PC-9 (cell line): Measurements from ENCODE around the gene CACNB4. TPM values are rescaled to one million over a fixed set of nuclear protein-coding genes. Genes with fewer than 3 reads are reported as not detected.

ENCODE experiments used
- BruUV-seq: library from RNA; stranded (reverse); fragments of 400-500 nt; replicated peaks from 2 replicates; lab custom pipeline; 2021; lab: Mats Ljungman, UMichigan
- CTCF ChIA-PET: fragments of 300-600 bp; sonication (Branson Sonifier 250); formaldehyde crosslinking; loops from one replicate; lab custom pipeline; 2022; ENCODE audit warnings: antibody characterized with exemption; lab: Charles Lee
- POLR2A ChIA-PET: fragments of 300-600 bp; sonication (Branson Sonifier 250); formaldehyde crosslinking; loops from one replicate; lab custom pipeline; 2022; ENCODE audit warnings: antibody characterized with exemption; ENCODE audit not compliant: unreplicated experiment; lab: Charles Lee
- DNase-seq, 2 experiments: peaks; one replicate each; pipeline versions ENCODE4 v3.0.0 to v3.0.0-alpha.2; 2015 to 2022; ENCODE audit warnings: mixed read lengths in 1 of 2
- H2AFZ ChIP-seq: fragments of 200-600 bp; sonication (generic); 2 replicates; pipeline ENCODE4 v1.8.1; 2017; ENCODE audit warnings: antibody characterized with exemption
- H3F3A ChIP-seq: fragments of 200-600 bp; sonication (generic); 2 replicates; pipeline ENCODE4 v1.8.1; 2017; ENCODE audit warnings: antibody characterized with exemption, mild to moderate bottlenecking, low read depth; ENCODE audit not compliant: insufficient read depth
- H3K27ac ChIP-seq: fragments of 200-600 bp; sonication (generic); 2 replicates; pipeline ENCODE4 v1.6.1; 2016; ENCODE audit warnings: mixed run types
- H3K27me3 ChIP-seq: fragments of 200-600 bp; sonication (generic); 2 replicates; pipeline ENCODE4 v1.6.1; 2016; ENCODE audit warnings: low read depth, mixed run types; ENCODE audit not compliant: insufficient read depth
- H3K36me3 ChIP-seq: fragments of 200-600 bp; sonication (generic); 2 replicates; pipeline ENCODE4 v1.6.1; 2016; ENCODE audit warnings: low read depth, mixed run types
- H3K4me1 ChIP-seq: fragments of 200-600 bp; sonication (generic); replicated peaks from 2 replicates; pipeline ENCODE4 v1.6.1; 2016; ENCODE audit warnings: mixed run types; ENCODE audit not compliant: insufficient read depth
- H3K4me2 ChIP-seq: fragments of 200-600 bp; sonication (generic); 2 replicates; pipeline ENCODE4 v1.6.1; 2017; ENCODE audit warnings: mixed run types
- H3K4me3 ChIP-seq: fragments of 200-600 bp; sonication (generic); 2 replicates; pipeline ENCODE4 v1.6.1; 2016; ENCODE audit warnings: mixed run types
- H3K79me2 ChIP-seq: fragments of 200-600 bp; sonication (generic); 2 replicates; pipeline ENCODE4 v1.6.1; 2017; ENCODE audit warnings: low read depth, mixed run types
- H3K9me2 ChIP-seq: fragments of 200-600 bp; sonication (generic); 2 replicates; pipeline ENCODE4 v1.8.1; 2017; ENCODE audit warnings: mild to moderate bottlenecking; ENCODE audit not compliant: insufficient read depth
- H3K9me3 ChIP-seq: fragments of 200-600 bp; sonication (generic); 2 replicates; pipeline ENCODE4 v1.8.1; 2016; ENCODE audit warnings: low read depth; ENCODE audit not compliant: insufficient read depth
- H4K20me1 ChIP-seq: fragments of 200-600 bp; sonication (generic); 2 replicates; pipeline ENCODE4 v1.8.1; 2017; ENCODE audit not compliant: insufficient read depth
- CTCF ChIP-seq: fragments of 200-600 bp; sonication (generic); conservative IDR thresholded peaks from 2 replicates; pipeline ENCODE4 v1.6.1; 2017; ENCODE audit warnings: mixed run types, antibody characterized with exemption, mild to moderate bottlenecking, moderate library complexity
- EZH2 ChIP-seq: fragments of 200-600 bp; sonication (generic); IDR thresholded peaks from 2 replicates; pipeline ENCODE4 v1.8.0; 2017; ENCODE audit warnings: antibody characterized with exemption, low read depth
- intact Hi-C: fragments of 100-400 bp; cut with micrococcal nuclease; formaldehyde crosslinking; loops from one replicate; pipeline ENCODE4 v1.10.0; 2022; ENCODE audit not compliant: unreplicated experiment
- total RNA-seq: library from RNA; stranded (reverse); gene quantifications from 2 replicates; pipeline ENCODE4 v1.2.3, GENCODE V29; 2021

Gene CACNB4
- total RNA-seq, 1 experiment from 2014 or later = 0.98 TPM

DNA sequence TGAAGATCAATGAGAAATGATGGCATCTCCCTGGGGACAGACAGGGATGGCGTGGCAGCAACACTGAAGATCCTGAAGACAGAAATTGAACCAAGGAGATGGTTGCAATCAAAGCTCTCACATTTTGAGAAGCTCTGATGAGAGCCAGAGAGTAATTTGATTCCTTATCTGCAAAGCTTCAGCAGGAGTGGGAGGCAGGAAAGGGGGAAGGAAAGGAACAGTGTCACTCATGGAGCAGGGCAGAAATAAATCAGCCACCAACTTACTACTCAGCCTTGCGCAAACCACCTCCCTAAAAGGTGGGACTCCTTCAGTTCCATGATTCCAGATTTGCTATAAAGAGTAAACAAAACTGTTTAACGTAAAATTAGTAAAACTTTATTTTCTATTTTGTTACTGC lies 119.2 kb downstream of the CACNB4 start:
- DNase-seq = no peak
- BruUV-seq = no TSS peak
- intact Hi-C loops = no loop called here
- no peak overlapping the region for H3K27ac ChIP-seq
- H3K4me1 ChIP-seq = no peaks in the 10 kb centered on the region
- no peaks in the 10 kb centered on the region for H3K36me3 ChIP-seq
- no peaks in the 10 kb centered on the region for H3F3A ChIP-seq
- peaks cover 32% of the 10 kb centered on the region for H3K27me3 ChIP-seq
- no peaks in the 10 kb centered on the region for H3K9me2 ChIP-seq
- ChIA-PET POLR2A (no interaction called here), CTCF (interaction anchor here (0.7 kb wide), 1 partner anchor 142 kb away, joined by 3 read pairs; no protein-coding TSS in a partner anchor)
- no peak overlapping the region for H3K4me2 ChIP-seq
- no peak overlapping the region for H2AFZ ChIP-seq
- no peaks in the 10 kb centered on the region for H4K20me1 ChIP-seq
- H3K9me3 ChIP-seq = no peaks in the 10 kb centered on the region
- H3K4me3 ChIP-seq = no peak overlapping the region
- H3K79me2 ChIP-seq = no peaks in the 10 kb centered on the region
- TF ChIP-seq EZH2 = no peak
- no peak for TF ChIP-seq CTCF

DNA sequence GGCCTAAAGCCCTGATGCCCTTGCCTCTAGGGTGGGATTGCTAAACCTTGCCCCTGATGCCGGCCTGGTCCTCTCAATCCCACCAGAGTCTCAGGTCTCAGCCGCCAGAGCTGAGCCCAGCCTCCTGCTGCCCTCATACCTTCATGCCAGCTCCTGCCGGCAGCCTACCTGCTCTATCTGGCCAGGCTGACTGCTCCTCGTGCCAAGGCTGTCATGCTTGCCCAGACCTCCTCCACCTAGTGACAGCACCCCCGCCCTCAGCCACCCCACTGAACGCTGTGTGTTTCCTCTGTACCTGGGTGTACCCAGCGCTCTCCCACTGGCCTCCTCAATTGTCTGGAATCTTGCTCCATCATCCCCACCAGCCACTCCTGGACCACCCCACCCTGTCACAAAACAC lies 120.1 kb downstream of the CACNB4 start:
- H3K9me3 ChIP-seq = no peaks in the 10 kb centered on the region
- H3K36me3 ChIP-seq = no peaks in the 10 kb centered on the region
- no peaks in the 10 kb centered on the region for H3K4me1 ChIP-seq
- no peaks in the 10 kb centered on the region for H3F3A ChIP-seq
- no peak overlapping the region for H2AFZ ChIP-seq
- intact Hi-C loops = no loop called here
- DNase-seq = no peak
- H3K79me2 ChIP-seq = no peaks in the 10 kb centered on the region
- TF ChIP-seq EZH2 (no peak), CTCF (no peak)
- H4K20me1 ChIP-seq = no peaks in the 10 kb centered on the region
- peaks cover 35% of the 10 kb centered on the region for H3K27me3 ChIP-seq
- ChIA-PET POLR2A (no interaction called here), CTCF (no interaction called here)
- no peaks in the 10 kb centered on the region for H3K9me2 ChIP-seq
- H3K4me2 ChIP-seq = no peak overlapping the region
- H3K4me3 ChIP-seq = no peak overlapping the region
- H3K27ac ChIP-seq = no peak overlapping the region
- BruUV-seq = no TSS peak

DNA sequence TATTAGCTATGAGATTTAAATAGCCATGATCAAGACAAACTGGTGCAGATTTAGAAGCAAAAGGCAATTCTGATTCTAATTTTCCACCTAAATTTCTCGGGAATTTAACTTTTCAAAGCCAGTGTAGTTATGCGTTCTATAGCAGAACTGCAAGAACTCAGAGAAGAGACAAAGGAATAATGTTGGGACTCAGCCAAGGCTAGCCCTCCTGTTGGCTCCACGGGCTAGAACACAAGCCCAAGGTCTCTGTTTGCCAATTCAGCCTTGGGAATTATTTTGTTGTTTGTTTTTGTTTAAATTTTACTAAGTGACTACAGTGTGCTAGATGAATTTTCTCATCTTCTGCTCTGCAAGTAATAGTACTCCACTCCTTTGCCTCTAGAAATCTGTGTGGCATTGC lies 121.2 kb downstream of the CACNB4 start:
- no peak overlapping the region for H3K27ac ChIP-seq
- CTCF ChIA-PET = no interaction called here
- no peak for DNase-seq
- H2AFZ ChIP-seq = no peak overlapping the region
- H3K9me2 ChIP-seq = no peaks in the 10 kb centered on the region
- no peaks in the 10 kb centered on the region for H3K9me3 ChIP-seq
- no peaks in the 10 kb centered on the region for H4K20me1 ChIP-seq
- H3K79me2 ChIP-seq = no peaks in the 10 kb centered on the region
- POLR2A ChIA-PET = no interaction called here
- H3F3A ChIP-seq = no peaks in the 10 kb centered on the region
- H3K4me1 ChIP-seq = no peaks in the 10 kb centered on the region
- H3K27me3 ChIP-seq = peaks cover 43% of the 10 kb centered on the region
- intact Hi-C loops = no loop called here
- TF ChIP-seq CTCF = no peak
- TF ChIP-seq EZH2 = no peak
- H3K4me2 ChIP-seq = no peak overlapping the region
- no peak overlapping the region for H3K4me3 ChIP-seq
- no peaks in the 10 kb centered on the region for H3K36me3 ChIP-seq
- no TSS peak for BruUV-seq
